PFSK-1 (cell line): ENCODE data around the gene TTF2.

ENCODE experiments used
- FOXP2 ChIP-seq: optimal IDR thresholded peaks from 2 replicates; pipeline ENCODE3; 2011; ENCODE audit warnings: borderline replicate concordance, control low read depth, inconsistent platforms; ENCODE audit not compliant: insufficient read depth; ENCODE audit errors: extremely low read length, extremely low read depth
- POLR2AphosphoS5 ChIP-seq: IDR thresholded peaks from 2 replicates; pipeline ENCODE4 v1.6.1; 2012; ENCODE audit warnings: low read depth, mild to moderate bottlenecking, control low read depth, low read length, moderate library complexity
- REST ChIP-seq, 2 experiments: IDR thresholded peaks; 2 replicates each; pipeline versions ENCODE4 v1.6.1 to v1.8.0; 2011 to 2012; ENCODE audit warnings: low read depth in 2 of 2, low read length in 2 of 2, control low read depth in 1 of 2, inconsistent platforms in 1 of 2, mild to moderate bottlenecking in 1 of 2, moderate library complexity in 1 of 2; ENCODE audit not compliant: insufficient read depth in 1 of 2
- SIN3A ChIP-seq: IDR thresholded peaks from 2 replicates; pipeline ENCODE4 v1.6.1; 2012; ENCODE audit warnings: mild to moderate bottlenecking, low read length, moderate library complexity, borderline replicate concordance; ENCODE audit not compliant: insufficient read depth
- TAF1 ChIP-seq: IDR thresholded peaks from 2 replicates; pipeline ENCODE4 v1.6.1; 2012; ENCODE audit warnings: low read length, control low read depth, borderline replicate concordance; ENCODE audit not compliant: insufficient read depth

- TF ChIP-seq POLR2AphosphoS5 (no peak), TAF1 (no peak), SIN3A (no peak), REST (IDR thresholded peaks at IDR 0.05; ENCODE audit: insufficient read depth in 1 of 2, low read depth in 2 of 2, low read length in 2 of 2) (no peak), FOXP2 (no peak)
Observed at GRCh38 chr1:117079737-117080136, 19.6 kb downstream of the TTF2 start.
